Measurements from ENCODE around the gene HAGHL. TPM values are rescaled to one million over a fixed set of nuclear protein-coding genes. Genes with fewer than 3 reads are reported as not detected.

HAGHL gene
- total and polyA plus RNA-seq, 7 donors = 0.92 to 10.5 (median 3.6) TPM

GRCh38 chr16:684961-685696, 41.8 kb upstream of the HAGHL start:
- Histone ChIP-seq H3K27ac (peak overlapping the region; percentile 82 to 87 (median 83)), H3K36me3 (peaks cover 14 to 41% (median 21%) of the 10 kb centered on the region in 4 donors), H3K4me3 (peak overlapping the region; percentile 49 to 83 (median 79)), H3K9me3 (no peaks in the 10 kb centered on the region), H3K4me1 (peaks cover 0 to 75% (median 69%) of the 10 kb centered on the region in 4 donors), H3K27me3 (no peaks in the 10 kb centered on the region)
- intact Hi-C loops (cut with DNase I) = loop anchor here (2.0 to 10.0 kb wide), 2 partner anchors 36 to 1090 kb away; partner anchors contain the start of genes ANTKMT, EME2, MRPS34 and NME3
- TF ChIP-seq POLR2AphosphoS5 (IDR thresholded peaks at IDR 0.05) (no peak), POLR2A (IDR thresholded peaks at IDR 0.05) (no peak), CTCF (IDR thresholded peaks at IDR 0.05) (no peak), EP300 (IDR thresholded peaks at IDR 0.05) (no peak)
- peak; percentile 77 for DNase-seq
- 92 to 95% methylated on average over 61 of the region's 61 CpGs for WGBS, 2 donors

- H3K9me3 ChIP-seq = no peaks in the 10 kb centered on the region
- no peak for DNase-seq
- no peak overlapping the region for H3K27ac ChIP-seq
- 44 to 72% methylated on average over 10 of the region's 10 CpGs for WGBS, 2 donors
- TF ChIP-seq EP300 (IDR thresholded peaks at IDR 0.05) (no peak), POLR2AphosphoS5 (IDR thresholded peaks at IDR 0.05) (no peak), POLR2A (IDR thresholded peaks at IDR 0.05) (no peak), CTCF (IDR thresholded peaks at IDR 0.05) (no peak)
- intact Hi-C loops (cut with DNase I) = loop anchor here (2.0 to 10.0 kb wide), 2 partner anchors 35 to 1089 kb away; partner anchors contain the start of genes ANTKMT, EME2, MRPS34 and NME3
- H3K27me3 ChIP-seq = no peaks in the 10 kb centered on the region
- no peak overlapping the region for H3K4me3 ChIP-seq
- H3K36me3 ChIP-seq = peaks cover 14 to 41% (median 21%) of the 10 kb centered on the region in 4 donors
- peaks cover 0 to 76% (median 71%) of the 10 kb centered on the region in 4 donors for H3K4me1 ChIP-seq
Measured at GRCh38 chr16:685967-686366, 40.9 kb upstream of the HAGHL start.

- TF ChIP-seq CTCF (IDR thresholded peaks at IDR 0.05) (no peak), POLR2A (IDR thresholded peaks at IDR 0.05) (no peak), EP300 (IDR thresholded peaks at IDR 0.05) (no peak), POLR2AphosphoS5 (IDR thresholded peaks at IDR 0.05) (no peak)
- WGBS, 2 donors = 95 to 96% methylated on average over 51 of the region's 51 CpGs
- peaks cover 0 to 71% (median 64%) of the 10 kb centered on the region in 4 donors for H3K4me1 ChIP-seq
- H3K9me3 ChIP-seq = no peaks in the 10 kb centered on the region
- DNase-seq = no peak
- H3K27me3 ChIP-seq = peaks cover 0 to 2% (median 0%) of the 10 kb centered on the region in 3 donors
- intact Hi-C loops (cut with DNase I) = loop anchor here (10.0 kb wide), 1 partner anchor 1088 kb away; the partner anchor contains the start of genes EME2, MRPS34 and NME3
- H3K4me3 ChIP-seq = no peak overlapping the region
- H3K27ac ChIP-seq = no peak overlapping the region
- H3K36me3 ChIP-seq = peaks cover 11 to 40% (median 20%) of the 10 kb centered on the region in 4 donors
Measured at GRCh38 chr16:686459-687260, 40.2 kb upstream of the HAGHL start.

- Histone ChIP-seq H3K36me3 (peaks cover 3 to 31% (median 11%) of the 10 kb centered on the region in 4 donors), H3K4me1 (peaks cover 0 to 63% (median 56%) of the 10 kb centered on the region in 4 donors), H3K27ac (no peak overlapping the region), H3K27me3 (peaks cover 0 to 10% (median 0%) of the 10 kb centered on the region in 3 donors), H3K4me3 (no peak overlapping the region), H3K9me3 (no peaks in the 10 kb centered on the region)
- TF ChIP-seq POLR2AphosphoS5 (IDR thresholded peaks at IDR 0.05) (no peak), EP300 (IDR thresholded peaks at IDR 0.05) (no peak), POLR2A (IDR thresholded peaks at IDR 0.05) (no peak), CTCF (IDR thresholded peaks at IDR 0.05) (no peak)
- no peak for DNase-seq
- intact Hi-C loops (cut with DNase I) = loop anchor here (10.0 kb wide), 1 partner anchor 1087 kb away; the partner anchor contains the start of genes EME2, MRPS34 and NME3
- WGBS, 2 donors = 92 to 93% methylated on average over 19 of the region's 19 CpGs
Measured at GRCh38 chr16:687499-687898, 39.4 kb upstream of the HAGHL start.
